AG08396 (cell line): Measurements from ENCODE around the gene MCEE.
"Not testable (repeated sequence)": the region's sequence is repeated elsewhere in the genome, so short reads cannot be mapped to it uniquely, and the experiment has no call there.

Experiments
- DNase-seq: peaks from one replicate; pipeline ENCODE4 v3.0.0; 2012; ENCODE audit warnings: low spot score, mixed read lengths

Gene MCEE

GRCh38 chr2:71130152-71130904 lies at the start of gene MCEE, which contains the start of gene MPHOSPH10:
TSS of gene MCEE (minus strand) at chr2:71130229. CDS start at chr2:71130219, 10 bp downstream.
TSS of gene MPHOSPH10 (plus strand) at chr2:71130634. CDS start at chr2:71130666, 32 bp downstream.
- peak; percentile 88 for DNase-seq

GRCh38 chr2:71178836-71179235 lies 48.8 kb upstream of the MCEE start:
- DNase-seq = not testable (repeated sequence)

GRCh38 chr2:71174207-71174606 lies 44.2 kb upstream of the MCEE start:
- DNase-seq = no peak

GRCh38 chr2:71173096-71173495 lies 43.1 kb upstream of the MCEE start:
- DNase-seq = no peak

- no peak for DNase-seq
Measured at GRCh38 chr2:71166812-71167211, 36.8 kb upstream of the MCEE start.

- peak; percentile 55 for DNase-seq
Measured at GRCh38 chr2:71157124-71157793, 27.2 kb upstream of the MCEE start.

- DNase-seq = no peak
Measured at GRCh38 chr2:71156573-71156972, 26.5 kb upstream of the MCEE start.

GRCh38 chr2:71155846-71156245 lies 25.8 kb upstream of the MCEE start:
- DNase-seq = no peak

GRCh38 chr2:71154798-71155197 lies 24.8 kb upstream of the MCEE start:
- DNase-seq = no peak

GRCh38 chr2:71154279-71154678 lies 24.2 kb upstream of the MCEE start:
- no peak for DNase-seq

- DNase-seq = no peak
Measured at GRCh38 chr2:71153585-71154224, 23.7 kb upstream of the MCEE start.

GRCh38 chr2:71151620-71152019 lies 21.6 kb upstream of the MCEE start:
- no peak for DNase-seq

- DNase-seq = no peak
Measured at GRCh38 chr2:71150082-71150816, 20.2 kb upstream of the MCEE start.

GRCh38 chr2:71148506-71149063 lies 18.6 kb upstream of the MCEE start:
- DNase-seq = no peak

GRCh38 chr2:71143782-71144181 lies 13.8 kb upstream of the MCEE start:
- no peak for DNase-seq

GRCh38 chr2:71136174-71136573 lies 6.1 kb upstream of the MCEE start:
- no peak for DNase-seq

- DNase-seq = no peak
Measured at GRCh38 chr2:71133603-71134002, 3.6 kb upstream of the MCEE start.

- not testable (repeated sequence) for DNase-seq
Measured at GRCh38 chr2:71131387-71132166, 1.5 kb upstream of the MCEE start.

GRCh38 chr2:71130905-71131244 lies 846 bp upstream of the MCEE start:
- no peak for DNase-seq

- DNase-seq = no peak
Measured at GRCh38 chr2:71129902-71130151, 202 bp downstream of the MCEE start.

- peak; percentile 11 for DNase-seq
Measured at GRCh38 chr2:71129114-71129901, 721 bp downstream of the MCEE start.
